NAMALWA (cell line): ENCODE measurements around the gene ANO8.

Experiments used
- DNase-seq: peaks from one replicate; pipeline ENCODE4 v3.0.0-alpha.2; 2015; ENCODE audit warnings: low spot score

ANO8 gene

DNA sequence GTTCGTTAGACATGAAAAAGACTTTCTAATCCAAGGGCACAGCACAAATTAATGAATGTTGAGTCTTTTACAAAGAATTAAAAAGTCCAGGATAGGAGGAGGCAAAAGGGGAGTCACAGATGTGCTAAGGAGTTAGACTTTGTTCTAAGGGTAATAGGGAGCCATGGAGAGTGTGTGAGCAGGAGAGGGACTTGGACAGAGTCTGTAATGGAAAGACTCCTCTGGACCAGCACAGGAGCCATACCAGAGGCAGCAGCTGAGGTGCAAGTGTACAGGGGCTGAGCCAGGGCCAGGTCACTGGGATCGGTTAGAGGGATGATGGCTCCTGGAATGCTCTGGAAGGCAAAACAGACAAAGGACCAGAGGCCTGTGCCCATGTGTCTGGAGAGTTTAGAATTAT, 13.2 kb upstream of the ANO8 start:
- DNase-seq = no peak

DNA sequence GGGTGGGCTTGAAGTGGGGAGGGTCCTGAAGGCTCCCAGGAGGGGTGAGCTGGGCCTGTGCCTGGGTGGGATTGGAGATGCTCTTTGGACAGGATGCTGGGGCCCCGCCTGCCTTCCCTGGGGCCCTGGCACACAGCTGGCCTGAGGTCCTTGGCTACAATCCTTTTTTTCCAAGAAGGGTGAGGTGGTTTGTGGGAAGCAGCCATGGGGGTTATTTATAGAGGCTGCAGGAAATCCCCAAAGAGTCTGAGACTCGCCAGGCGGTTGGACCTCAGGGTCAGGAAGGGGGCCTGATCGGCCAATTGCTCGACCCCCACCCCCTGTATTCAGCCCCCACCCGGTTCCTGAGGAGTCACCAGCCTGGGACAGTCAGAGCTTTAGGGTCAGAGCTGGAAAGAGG, 12.7 kb upstream of the ANO8 start:
- no peak for DNase-seq

DNA sequence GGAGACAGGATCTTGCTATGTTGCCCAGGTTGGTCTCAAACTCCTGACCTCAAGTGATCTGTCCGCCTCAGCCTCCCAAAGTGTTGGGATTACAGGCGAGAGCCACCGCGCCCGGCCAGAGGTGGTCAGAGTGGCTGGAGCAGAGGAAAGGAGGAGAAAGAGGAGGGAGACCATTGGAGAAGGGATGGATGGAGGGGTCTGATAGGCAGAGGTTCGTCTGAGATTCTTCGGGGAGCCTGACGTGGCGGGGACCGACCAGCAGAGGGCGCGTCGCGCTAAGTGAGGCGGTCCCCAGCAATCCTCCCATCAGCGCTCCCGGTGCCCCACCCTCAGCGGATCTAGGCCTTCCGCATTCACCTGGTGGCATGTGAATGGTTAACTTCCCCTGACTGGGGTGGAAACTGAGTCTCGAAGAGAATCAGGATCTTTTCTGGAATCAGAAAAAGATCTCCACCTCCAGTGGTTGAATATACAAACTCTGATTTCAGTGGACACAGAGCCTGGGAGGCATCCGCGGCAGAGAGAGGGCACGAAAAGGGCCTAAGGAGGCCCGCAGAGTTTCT, 11.5 kb upstream of the ANO8 start:
- DNase-seq = peak; percentile 71

DNA sequence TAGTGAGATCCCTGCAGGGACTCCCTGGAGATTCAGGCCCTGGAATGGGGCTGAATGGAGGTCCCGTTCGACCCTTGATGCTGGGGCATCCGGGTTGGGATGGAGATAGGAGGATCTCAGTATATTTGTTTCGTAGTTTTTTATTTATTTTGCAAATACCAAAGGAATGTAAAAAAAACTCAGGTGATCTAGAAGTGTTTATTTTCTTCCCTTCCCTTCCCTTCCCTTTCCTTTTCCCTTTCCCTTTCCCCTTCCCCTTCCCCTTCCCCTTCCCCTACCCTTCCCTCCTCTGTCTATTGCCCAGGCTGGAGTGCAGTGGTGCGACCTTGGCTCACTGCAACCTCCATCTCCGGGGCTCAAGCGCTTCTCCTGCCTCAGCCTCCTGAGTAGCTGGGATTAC, 7.2 kb upstream of the ANO8 start:
- no peak for DNase-seq

DNA sequence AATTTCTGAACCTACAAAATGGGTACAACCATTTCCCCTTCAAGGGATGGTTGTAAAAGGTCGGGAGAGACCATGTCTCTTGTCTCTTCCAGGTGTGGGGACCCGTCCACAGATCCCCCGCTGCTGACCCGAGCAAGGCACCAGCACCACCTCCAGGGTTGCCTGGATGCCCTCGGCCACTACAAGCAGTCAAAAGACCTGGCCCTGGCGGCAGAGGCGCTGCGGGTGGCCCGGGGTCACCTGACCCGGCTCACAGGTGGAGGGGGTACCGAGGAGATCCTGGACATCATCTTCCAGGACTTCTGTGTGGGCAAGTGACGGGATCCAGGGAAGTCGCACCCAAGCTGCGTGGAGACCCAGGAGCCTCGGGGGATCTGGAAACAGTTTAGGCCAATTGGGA, 6.7 kb upstream of the ANO8 start:
- no peak for DNase-seq

DNA sequence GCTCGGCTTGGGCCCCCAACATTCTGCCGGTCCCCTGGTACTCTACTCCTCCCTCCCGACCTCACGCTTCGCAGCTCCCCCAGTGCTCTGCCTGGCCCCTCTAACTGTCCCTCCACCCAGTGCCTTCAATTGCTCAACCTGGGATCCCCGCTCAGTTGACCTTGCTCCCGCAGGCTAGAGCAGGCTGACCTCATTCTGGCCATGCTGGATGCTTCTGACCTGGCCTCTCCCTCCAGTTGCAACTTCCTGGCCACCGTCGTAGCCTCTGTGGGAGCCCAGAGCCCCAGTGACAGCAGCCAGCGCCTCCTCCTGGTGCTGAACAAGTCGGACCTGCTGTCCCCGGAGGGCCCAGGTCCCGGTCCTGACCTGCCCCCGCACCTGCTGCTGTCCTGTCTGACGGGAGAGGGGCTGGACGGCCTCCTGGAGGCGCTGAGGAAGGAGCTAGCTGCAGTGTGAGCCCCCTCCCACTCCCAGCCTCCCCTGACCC, 6.3 kb upstream of the ANO8 start:
- no peak for DNase-seq

DNA sequence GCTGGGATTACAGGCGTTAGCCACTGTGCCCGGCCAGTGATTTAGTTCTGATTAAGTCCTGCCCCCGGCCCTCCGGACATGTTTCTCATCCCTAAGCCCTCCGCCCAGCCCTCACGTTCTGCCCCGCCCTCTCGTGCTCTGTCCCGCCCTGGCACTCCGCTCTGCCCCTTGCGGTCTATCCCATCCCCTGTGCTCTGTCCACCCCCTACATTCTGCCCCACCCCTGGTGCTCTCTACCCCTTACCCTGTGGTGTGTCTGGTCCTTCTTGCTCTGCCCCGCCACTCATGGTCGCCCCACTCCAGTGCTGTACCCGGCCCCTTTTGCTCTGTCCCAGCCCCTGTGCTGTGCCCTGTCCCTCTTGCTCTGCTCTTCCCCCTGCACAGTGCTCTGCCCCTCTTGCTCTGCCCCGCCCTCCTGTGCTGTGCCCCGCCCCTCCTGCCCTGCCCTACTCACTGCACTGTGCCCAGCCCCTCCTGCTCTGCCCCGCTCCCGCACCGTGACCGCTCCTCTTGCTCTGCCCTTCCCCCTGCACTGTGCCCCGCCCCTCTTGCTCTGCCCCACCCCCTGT, 5.7 kb upstream of the ANO8 start:
- no peak for DNase-seq

DNA sequence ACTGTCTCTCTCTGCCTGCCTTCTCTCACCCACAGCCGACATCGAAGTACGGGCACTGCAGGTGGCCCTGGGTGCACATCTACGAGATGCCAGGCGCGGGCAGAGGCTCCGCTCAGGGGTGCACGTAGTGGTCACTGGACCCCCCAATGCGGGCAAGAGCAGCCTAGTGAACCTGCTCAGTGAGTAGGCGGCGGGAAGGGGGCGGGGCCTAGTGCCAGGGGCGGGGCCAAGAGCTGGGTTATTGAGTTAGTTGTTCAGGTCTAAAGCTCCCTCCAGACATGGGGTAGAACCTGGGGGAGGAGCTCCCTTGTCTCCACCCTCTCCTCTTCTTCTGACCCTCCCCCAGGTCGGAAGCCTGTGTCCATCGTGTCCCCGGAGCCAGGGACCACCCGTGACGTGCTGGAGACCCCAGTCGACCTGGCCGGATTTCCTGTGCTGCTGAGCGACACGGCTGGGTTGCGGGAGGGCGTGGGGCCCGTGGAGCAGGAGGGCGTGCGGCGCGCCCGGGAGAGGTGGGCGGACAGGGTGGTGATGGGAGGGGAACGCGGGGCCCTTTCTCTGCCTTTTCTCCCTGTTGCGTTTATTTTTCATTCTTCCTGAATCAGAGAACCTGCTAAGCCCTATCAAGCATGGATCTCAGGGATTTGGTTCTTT, 4.6 kb upstream of the ANO8 start:
- DNase-seq = peak; percentile 46

DNA sequence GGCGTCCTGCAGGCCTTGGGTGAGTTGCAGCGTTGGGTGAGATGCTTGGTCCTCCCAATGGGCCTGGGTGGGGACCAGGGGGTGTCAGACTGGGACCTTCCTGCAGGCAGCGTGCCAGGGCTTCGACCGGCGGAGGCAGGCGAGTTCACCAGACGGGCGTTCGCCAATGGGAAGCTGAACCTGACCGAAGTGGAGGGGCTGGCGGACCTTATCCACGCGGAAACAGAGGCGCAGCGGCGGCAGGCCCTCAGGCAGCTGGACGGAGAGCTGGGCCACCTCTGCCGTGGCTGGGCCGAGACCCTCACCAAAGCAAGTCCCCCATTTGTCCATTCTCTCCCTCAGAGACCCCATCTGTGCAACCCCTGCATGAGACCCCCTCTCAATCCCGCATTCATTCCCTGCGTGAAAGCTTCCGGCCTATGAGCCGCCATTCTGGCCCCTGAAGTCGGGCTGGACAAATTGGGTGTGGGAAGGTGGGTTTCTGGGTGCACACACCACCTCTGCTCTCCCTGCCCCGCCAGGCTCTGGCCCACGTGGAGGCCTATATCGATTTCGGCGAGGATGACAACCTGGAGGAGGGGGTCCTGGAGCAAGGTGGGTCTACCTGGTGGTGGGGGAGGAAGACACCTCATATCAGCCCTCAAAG, 3.9 kb upstream of the ANO8 start:
- no peak for DNase-seq

DNA sequence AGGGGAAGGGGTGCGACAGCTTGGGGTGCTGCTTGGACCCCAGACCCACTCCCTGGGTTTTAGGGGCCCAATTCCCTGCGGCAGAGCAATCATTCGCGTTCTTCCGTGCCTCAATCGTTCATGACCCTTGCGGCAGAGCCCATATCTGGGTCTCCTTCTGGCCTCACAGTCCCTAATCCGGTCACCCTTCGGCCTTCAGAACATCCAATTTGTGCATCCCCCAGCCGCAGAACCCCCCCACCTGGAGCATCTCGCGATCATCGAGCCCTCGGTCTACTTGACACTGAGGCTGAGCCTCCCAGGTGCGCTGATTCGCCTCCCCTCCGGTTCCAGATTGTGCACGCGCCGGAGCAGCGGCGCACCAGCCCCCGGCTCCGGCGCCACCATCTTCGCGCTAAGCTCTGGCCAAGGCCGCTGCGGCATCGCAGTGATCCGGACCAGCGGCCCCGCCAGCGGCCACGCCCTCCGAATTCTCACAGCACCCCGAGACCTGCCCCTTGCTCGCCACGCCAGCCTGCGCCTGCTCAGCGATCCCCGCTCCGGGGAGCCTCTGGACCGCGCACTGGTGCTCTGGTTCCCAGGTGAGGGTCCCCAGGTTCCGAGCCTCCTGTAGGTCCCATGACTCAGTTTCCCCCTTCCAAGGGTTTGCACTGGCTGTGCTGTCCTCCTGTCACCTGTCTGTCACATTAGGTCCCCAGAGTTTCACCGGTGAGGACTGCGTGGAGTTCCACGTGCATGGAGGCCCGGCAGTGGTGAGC, 3.2 kb upstream of the ANO8 start:
- peak; percentile 73 for DNase-seq

DNA sequence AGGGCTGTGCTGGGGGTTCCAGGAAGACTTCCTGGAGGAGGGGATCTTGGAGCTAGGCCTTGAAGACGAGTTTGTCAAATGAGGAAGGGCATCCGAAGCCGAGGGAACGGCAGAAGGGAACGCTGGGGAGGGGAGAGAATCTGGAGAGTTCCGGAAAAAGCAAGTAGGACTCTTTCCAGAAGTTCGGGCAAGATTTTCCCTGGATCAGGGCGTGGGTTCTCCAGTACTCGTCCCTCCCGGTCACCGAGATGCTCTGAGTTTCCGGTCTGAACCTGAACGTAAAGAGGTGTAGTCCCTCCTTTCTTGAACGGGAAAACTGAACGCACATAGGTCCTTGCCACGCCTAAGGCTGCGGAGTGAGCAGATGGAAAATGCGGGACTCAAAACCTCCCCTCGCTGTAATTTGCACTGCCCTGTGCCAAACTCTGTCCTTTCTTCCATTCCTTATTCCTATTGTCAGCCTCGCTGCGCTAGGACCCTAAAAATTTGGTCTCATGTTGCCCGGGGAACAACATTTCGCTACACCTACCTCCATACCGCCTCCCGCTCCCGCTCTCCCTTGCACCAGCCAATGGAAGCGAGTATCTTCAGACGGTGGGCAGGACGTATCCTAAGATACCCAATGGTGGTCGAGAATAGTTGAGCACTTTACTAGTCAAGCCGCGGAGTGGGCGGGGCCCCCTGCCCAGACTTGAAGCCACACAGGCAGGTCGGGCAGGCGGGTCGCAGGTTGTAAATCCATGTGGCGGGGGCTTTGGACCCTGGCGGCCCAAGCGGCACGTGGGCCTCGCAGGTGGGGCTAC, 2.4 kb upstream of the ANO8 start, which contains the start of gene GTPBP3:
Gene GTPBP3 (plus strand): TSS at position 682 of the 803 bp plus-strand sequence. CDS start 59 bp downstream, at position 741.
- peak; percentile 99 for DNase-seq

DNA sequence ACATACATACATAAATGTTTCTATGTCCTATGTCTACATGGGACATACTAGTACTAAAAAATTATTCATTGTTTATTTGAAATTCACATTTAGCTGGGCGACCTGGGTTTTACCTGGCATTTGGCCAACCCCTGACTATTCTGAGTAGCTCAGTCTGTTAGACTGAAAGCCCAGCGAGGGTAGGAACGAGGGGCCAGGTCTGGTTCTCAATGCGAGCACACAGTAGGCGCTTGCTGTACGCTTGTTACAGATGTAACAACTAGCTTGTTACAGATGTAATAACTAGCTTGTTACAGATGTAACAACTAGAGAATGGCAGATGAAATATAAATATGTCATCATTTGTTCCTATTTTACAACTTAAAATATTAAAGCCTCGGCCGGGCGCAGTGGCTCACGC, 920 bp upstream of the ANO8 start:
- no peak for DNase-seq

DNA sequence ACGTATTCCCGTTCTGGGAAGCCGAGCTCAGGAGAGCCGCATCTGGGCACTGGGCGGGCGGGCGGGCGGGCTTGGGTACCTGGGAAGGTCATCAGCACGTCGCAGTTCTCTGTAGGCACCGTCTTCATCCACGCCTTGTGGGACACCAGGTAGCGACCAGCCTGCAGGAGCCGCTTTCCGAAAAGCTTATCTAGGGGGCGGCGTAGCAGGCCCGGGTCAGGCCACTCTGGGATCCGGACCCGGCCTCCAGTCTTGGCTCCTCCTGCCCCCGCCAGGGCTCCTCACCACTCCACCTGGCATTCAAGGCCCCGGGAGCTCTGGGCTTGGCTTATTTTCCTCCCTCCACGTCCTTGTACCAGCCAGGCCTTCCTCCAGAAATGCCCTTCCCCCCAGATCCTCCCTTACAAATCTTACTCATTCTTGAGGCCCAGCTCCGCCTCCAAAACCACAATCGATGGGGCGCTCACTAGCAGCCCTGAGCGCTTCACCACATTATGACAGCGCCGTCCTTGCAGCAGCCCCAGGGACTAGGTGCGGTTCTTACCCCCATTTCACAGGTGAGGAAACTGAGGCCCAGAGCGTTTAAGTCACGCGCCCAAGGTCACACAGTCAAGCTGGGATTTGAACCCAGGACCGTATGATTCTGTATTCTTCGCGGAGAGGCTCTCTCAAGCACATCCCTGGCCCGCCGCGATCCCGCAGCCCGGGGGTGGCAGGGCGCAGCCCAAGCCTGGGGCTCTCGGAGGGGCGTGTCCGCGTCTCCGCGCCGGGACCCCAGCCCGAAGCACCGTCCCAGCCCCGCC, 843 bp downstream of the ANO8 start:
- DNase-seq = peak; percentile 22

DNA sequence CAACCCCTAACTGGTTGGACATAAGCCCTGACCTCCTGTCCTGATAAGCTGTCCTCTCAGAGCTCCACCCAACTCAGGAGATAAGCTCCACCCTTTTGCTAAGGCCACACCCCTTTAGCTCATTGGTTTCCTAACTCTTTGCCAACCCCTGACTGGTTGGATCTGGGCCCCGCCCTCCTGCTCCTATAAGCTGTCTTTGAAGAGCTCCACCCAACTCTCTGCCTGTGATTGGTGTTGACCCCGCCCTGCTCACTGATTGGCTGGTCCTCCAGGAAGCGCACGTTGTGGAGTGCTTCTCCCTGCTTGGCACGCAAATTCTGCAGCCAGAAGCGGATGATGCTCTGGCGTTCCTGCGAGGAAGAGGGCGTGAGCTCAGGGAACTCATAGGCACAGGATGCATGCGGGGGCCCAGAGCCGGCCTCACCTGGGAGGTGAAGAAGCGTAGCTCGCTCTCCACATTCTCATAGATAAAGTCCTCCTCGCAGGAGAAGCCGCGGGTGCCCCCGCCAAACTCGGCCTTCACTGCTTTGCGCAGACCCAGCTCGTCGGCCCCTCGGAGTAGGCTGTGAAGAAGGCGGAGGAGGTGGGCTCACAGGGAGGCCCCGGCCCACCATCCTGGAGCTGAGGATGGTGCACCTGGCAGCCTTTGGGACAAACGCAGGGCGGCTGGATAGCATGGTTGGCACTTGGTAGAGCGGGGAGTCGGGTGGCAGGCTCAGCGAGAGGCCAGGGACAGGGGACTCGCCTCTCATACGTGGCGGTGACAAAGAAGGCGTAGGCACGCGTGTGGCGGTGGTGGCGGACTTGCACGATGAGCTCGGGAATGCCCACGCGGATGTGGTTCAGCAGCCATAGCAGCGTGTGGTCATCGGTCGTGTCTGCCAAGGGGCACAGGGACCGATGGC, 1.7 kb downstream of the ANO8 start:
- DNase-seq = peak; percentile 99

DNA sequence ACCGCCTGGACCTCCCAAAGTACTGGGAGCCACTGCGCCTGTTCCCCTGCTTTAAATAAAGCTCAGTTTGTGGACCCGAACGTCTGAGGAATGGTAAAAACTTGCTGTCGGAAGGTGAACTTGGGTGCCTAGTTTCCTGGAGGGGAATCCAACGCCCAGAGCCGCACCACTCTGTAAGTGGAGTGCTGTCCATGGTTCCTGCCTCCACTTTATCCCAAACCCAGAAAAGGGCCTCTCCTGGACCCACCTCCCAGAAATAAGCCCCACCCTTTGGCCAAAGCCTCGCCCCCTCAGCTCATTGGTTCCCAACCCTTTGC, 2.3 kb downstream of the ANO8 start:
- DNase-seq = no peak

DNA sequence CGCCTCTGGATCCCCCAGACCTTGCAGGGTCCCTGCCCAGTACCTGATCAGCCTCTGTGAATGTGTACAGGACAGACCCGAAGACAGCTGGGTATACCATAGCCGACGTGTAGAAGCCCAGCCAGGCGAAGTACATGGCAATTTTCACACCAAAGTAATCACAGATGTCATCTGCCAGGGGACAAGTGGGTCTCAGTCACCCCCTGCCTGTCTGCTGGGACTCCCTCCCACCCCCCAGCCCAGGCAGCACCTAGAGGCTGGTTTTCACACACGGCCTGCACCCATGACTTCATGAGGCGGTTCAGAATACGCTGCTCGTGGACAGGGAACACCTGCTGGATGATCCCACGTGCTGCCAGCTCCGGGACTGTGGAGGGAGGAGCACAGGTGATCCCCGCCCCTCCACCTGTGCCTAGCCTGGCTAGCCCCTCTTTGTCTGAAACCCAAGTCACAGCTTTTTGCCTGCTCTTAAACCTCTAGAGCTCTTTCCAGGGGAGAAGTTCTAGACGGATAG, 3.6 kb downstream of the ANO8 start:
- DNase-seq = peak; percentile 26

DNA sequence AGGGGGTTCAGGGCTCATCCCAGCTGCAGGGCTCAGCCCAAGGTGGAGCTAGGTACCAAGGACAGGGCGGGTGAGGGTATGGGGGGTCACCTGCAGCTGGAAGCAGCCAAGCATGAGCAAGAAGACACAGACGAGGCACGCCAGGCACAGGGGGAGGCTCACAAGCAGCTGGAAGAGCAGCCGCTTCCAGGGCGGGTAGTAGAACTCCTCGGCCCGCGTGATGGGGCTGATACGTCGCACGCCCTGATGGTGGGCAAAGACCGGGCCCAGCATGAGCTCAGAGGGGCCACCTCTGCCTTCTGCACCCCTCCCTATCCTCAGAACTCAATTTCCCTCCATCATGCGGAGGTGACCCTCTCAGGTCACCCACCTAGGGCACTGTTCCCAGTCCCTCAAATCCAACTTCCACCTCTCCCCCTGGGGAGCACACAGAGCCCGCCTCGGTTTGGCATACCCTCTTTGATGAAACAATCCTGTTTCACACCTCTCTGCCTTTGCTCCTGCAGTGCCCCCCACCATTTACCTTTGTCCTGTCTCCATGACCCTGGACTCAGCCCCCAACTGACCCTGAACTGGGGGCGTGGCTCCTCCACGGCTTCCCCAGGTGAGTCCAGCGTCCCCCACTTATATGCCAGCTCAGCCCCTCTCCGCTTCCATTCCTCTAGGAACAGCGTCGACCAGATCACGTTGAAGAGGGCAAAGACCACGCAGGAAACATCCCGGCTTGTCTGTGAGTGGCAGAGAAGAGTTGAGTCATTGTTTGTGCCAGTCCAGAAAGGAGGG, 4.2 kb downstream of the ANO8 start:
- no peak for DNase-seq

DNA sequence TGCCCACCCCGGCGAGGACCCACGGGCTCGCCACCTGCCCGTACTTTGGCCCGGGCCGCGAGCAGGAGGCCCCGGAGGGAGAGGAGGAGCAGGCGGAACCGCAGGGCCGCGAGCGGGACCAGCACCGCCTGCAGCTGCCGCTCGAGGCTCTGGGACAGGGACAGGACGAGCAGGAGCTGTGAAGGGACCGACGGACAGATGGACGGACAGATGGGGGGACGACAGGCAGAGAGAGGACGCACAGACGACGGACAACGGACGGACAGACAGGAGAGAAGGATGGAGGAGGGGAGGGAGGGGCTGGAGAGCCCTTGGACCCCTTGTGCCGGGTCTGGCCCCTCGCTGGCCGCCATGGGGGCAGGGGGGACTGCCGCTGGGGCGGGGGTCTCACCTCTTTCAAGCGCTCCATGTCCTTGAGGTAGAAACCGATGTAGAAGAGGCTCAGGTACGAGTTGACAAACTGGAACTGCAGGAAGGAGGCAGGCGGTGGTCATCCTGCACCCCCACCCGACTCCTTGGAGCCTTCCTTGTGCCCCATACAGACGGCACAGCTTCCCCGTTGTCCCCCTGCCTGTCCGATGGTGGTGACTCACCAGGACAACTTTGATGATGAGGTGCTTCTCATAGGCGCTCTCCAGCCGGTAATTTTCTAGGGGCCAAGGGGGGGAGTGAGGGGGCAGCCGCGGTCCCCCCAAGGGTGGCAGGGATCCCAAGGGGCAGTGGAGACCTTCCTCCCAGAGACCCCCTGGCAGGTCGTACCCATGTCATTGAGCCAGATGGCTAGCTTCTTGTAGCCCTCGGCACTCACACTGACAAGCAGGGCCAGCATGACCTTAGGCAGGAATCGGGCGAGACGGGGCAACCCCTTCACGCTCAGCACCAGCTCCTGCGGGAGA, 5.0 kb downstream of the ANO8 start:
- DNase-seq = no peak
